Testis (tissue), 3 donors: ENCODE data around the gene ANKRD11. TPM values are rescaled to one million over a fixed set of nuclear protein-coding genes. Genes with fewer than 3 reads are reported as not detected.
A peak's percentile ranks its signal among the peaks of the same experiment; 100 is the strongest.

Source experiments
- DNase-seq: peaks from one replicate; pipeline ENCODE4 v3.0.0-alpha.2; 2019
- H3K27ac ChIP-seq, 2 donors: fragments of 200-600 bp; sonication (generic); one replicate each; pipeline ENCODE4 v1.5.1; 2019
- H3K27me3 ChIP-seq: fragments of 200-600 bp; sonication (generic); one replicate; pipeline ENCODE4 v1.5.1; 2019
- H3K36me3 ChIP-seq: fragments of 200-600 bp; sonication (generic); one replicate; pipeline ENCODE4 v1.5.1; 2017; ENCODE audit warnings: low read depth; ENCODE audit errors: missing control alignments
- H3K4me1 ChIP-seq: fragments of 200-600 bp; sonication (generic); one replicate; pipeline ENCODE4 v1.5.1; 2019
- H3K4me3 ChIP-seq, 2 donors: fragments of 200-600 bp; sonication (generic); one replicate each; pipeline ENCODE4 v1.5.1; 2017 to 2019
- H3K9me3 ChIP-seq: fragments of 200-600 bp; sonication (generic); one replicate; pipeline ENCODE4 v1.5.1; 2017
- CTCF ChIP-seq, 3 experiments: fragments of 450-650 bp in 2 of 3; fragments of 200-600 bp in 1 of 3; sonication (generic) in 1 of 3; IDR thresholded peaks; one replicate each; pipeline ENCODE4 v1.5.1; 2016 to 2019; ENCODE audit warnings: antibody characterized with exemption in 3 of 3, mild to moderate bottlenecking in 2 of 3, moderate library complexity in 1 of 3
- POLR2A ChIP-seq: fragments of 450-650 bp; IDR thresholded peaks from one replicate; pipeline ENCODE4 v1.6.1; 2017; ENCODE audit warnings: antibody characterized with exemption, mild to moderate bottlenecking, moderate library complexity
- WGBS, 2 donors: methylation state at CpG; one replicate each; pipeline ENCODE4 v1.1.5; 2018; 5-methylcytosine and 5-hydroxymethylcytosine counted together
- intact Hi-C: fragments of 100-400 bp; cut with DNase I; formaldehyde crosslinking; loops from one replicate; pipeline ENCODE4 v1.15.1; 2023; ENCODE audit warnings: low total_unique reads
- polyA plus RNA-seq: library from polyadenylated mRNA; stranded (reverse); fragments of 350-450 nt; fragmentation: Illumina TruSeq; extraction: RNeasy Lipid Tissue Mini Kit (QIAGEN cat#74804); gene quantifications from one replicate; pipeline ENCODE4 v1.2.3, GENCODE V29; 2014; ENCODE audit warnings: low read depth, low replicate concordance; ENCODE audit not compliant: insufficient read depth
- total RNA-seq, 2 donors: library from RNA; depleted of rRNA; stranded (reverse); fragments of >200 nt; gene quantifications; one replicate each; pipeline ENCODE4 v1.2.3, GENCODE V29; 2016

Gene ANKRD11
- total and polyA plus RNA-seq, 3 donors from 2014 or later, result 49.7 to 187 (median 150) TPM

- no peak for TF ChIP-seq POLR2A
- no peak for TF ChIP-seq CTCF (IDR thresholded peaks at IDR 0.05)
- Histone ChIP-seq H3K27ac (no peak overlapping the region), H3K27me3 (no peaks in the 10 kb centered on the region), H3K4me1 (peaks cover 31% of the 10 kb centered on the region), H3K36me3 (no peaks in the 10 kb centered on the region), H3K9me3 (no peaks in the 10 kb centered on the region), H3K4me3 (no peak overlapping the region)
- intact Hi-C loops, result no loop called here
- 88 to 96% methylated on average over 14 to 16 of the region's 16 CpGs for WGBS, 2 donors
- no peak for DNase-seq
These were observed 93.0 kb downstream of the ANKRD11 start for GRCh38 chr16:89397331-89397861.

GRCh38 chr16:89396156-89396555 lies 94.2 kb downstream of the ANKRD11 start:
- Histone ChIP-seq H3K4me1 (peaks cover 25% of the 10 kb centered on the region), H3K36me3 (no peaks in the 10 kb centered on the region), H3K27me3 (no peaks in the 10 kb centered on the region), H3K4me3 (no peak overlapping the region), H3K9me3 (no peaks in the 10 kb centered on the region), H3K27ac (no peak overlapping the region)
- intact Hi-C loops, result no loop called here
- no peak for TF ChIP-seq POLR2A
- TF ChIP-seq CTCF (IDR thresholded peaks at IDR 0.05), result no peak
- whole genome bisulfite sequencing, 2 donors, result 54 to 76% methylated on average over 12 to 13 of the region's 13 CpGs
- DNase-seq, result no peak

GRCh38 chr16:89395150-89396142 lies 94.9 kb downstream of the ANKRD11 start:
- intact Hi-C loops, result no loop called here

GRCh38 chr16:89393738-89394406 lies 96.5 kb downstream of the ANKRD11 start:
- TF ChIP-seq POLR2A, result no peak
- no peak for TF ChIP-seq CTCF (IDR thresholded peaks at IDR 0.05)
- H3K27ac ChIP-seq, result no peak overlapping the region
- DNase-seq, result no peak
- H3K9me3 ChIP-seq, result no peaks in the 10 kb centered on the region
- H3K36me3 ChIP-seq, result no peaks in the 10 kb centered on the region
- H3K4me1 ChIP-seq, result peaks cover 25% of the 10 kb centered on the region
- 80% methylated on average over 14 of the region's 14 CpGs for WGBS, 2 donors
- no peak overlapping the region for H3K4me3 ChIP-seq
- H3K27me3 ChIP-seq, result no peaks in the 10 kb centered on the region
- intact Hi-C loops, result no loop called here

More at GRCh38 chr16:89395150-89396142, 94.9 kb downstream of the ANKRD11 start:
- Histone ChIP-seq H3K27me3 (no peaks in the 10 kb centered on the region), H3K4me1 (peaks cover 25% of the 10 kb centered on the region), H3K9me3 (no peaks in the 10 kb centered on the region), H3K4me3 (no peak overlapping the region), H3K36me3 (no peaks in the 10 kb centered on the region), H3K27ac (peak overlapping the region in 1 of 2 donors; percentile 30)
- WGBS, 2 donors, result 39 to 52% methylated on average over 28 of the region's 28 CpGs
- peak; percentile 94 for DNase-seq
- no peak for TF ChIP-seq POLR2A
- TF ChIP-seq CTCF (IDR thresholded peaks at IDR 0.05), result no peak
